ENCODE data around the gene RBM47.
"Not testable (repeated sequence)": the region's sequence is repeated elsewhere in the genome, so short reads cannot be mapped to it uniquely, and the experiment has no call there.

The RBM47 gene

GRCh38 chr4:40562208-40562607, 67.5 kb downstream of the RBM47 start:
- no peak for DNase-seq (ENCODE audit: low read depth)

- not testable (repeated sequence) for DNase-seq (ENCODE audit: low read depth)
Observed at GRCh38 chr4:40561543-40562177, 68.0 kb downstream of the RBM47 start.

- no peak for DNase-seq (ENCODE audit: low read depth)
Observed at GRCh38 chr4:40559585-40560465, 69.8 kb downstream of the RBM47 start.

- peak; percentile 97 for DNase-seq (ENCODE audit: low read depth)
Observed at GRCh38 chr4:40557736-40558135, 71.9 kb downstream of the RBM47 start.

GRCh38 chr4:40555176-40555900, 74.3 kb downstream of the RBM47 start:
- peak; percentile 77 for DNase-seq (ENCODE audit: low read depth)

GRCh38 chr4:40554641-40555040, 75.0 kb downstream of the RBM47 start:
- not testable (repeated sequence) for DNase-seq (ENCODE audit: low read depth)

GRCh38 chr4:40553995-40554394, 75.7 kb downstream of the RBM47 start:
- DNase-seq (ENCODE audit: low read depth) = no peak

GRCh38 chr4:40552536-40552935, 77.1 kb downstream of the RBM47 start:
- DNase-seq (ENCODE audit: low read depth) = no peak

- DNase-seq (ENCODE audit: low read depth) = peak; percentile 74
Observed at GRCh38 chr4:40551568-40552136, 78.0 kb downstream of the RBM47 start.

GRCh38 chr4:40550948-40551462, 78.7 kb downstream of the RBM47 start:
- DNase-seq (ENCODE audit: low read depth) = peak; percentile 73

GRCh38 chr4:40550196-40550595, 79.5 kb downstream of the RBM47 start:
- DNase-seq (ENCODE audit: low read depth) = no peak

- peak; percentile 65 for DNase-seq (ENCODE audit: low read depth)
Observed at GRCh38 chr4:40548256-40548655, 81.4 kb downstream of the RBM47 start.

GRCh38 chr4:40547789-40548132, 81.9 kb downstream of the RBM47 start:
- DNase-seq (ENCODE audit: low read depth) = peak; percentile 53

- DNase-seq (ENCODE audit: low read depth) = peak; percentile 62
Observed at GRCh38 chr4:40546969-40547788, 82.5 kb downstream of the RBM47 start.

GRCh38 chr4:40546506-40546905, 83.2 kb downstream of the RBM47 start:
- no peak for DNase-seq (ENCODE audit: low read depth)

GRCh38 chr4:40545487-40545886, 84.2 kb downstream of the RBM47 start:
- not testable (repeated sequence) for DNase-seq (ENCODE audit: low read depth)

- DNase-seq (ENCODE audit: low read depth) = no peak
Observed at GRCh38 chr4:40544221-40544620, 85.4 kb downstream of the RBM47 start.

GRCh38 chr4:40540800-40541199, 88.9 kb downstream of the RBM47 start:
- DNase-seq (ENCODE audit: low read depth) = no peak

GRCh38 chr4:40536032-40536431, 93.6 kb downstream of the RBM47 start:
- no peak for DNase-seq (ENCODE audit: low read depth)

GRCh38 chr4:40531636-40532023, 98.0 kb downstream of the RBM47 start:
- DNase-seq (ENCODE audit: low read depth) = no peak

- DNase-seq (ENCODE audit: low read depth) = no peak
Observed at GRCh38 chr4:40530961-40531635, 98.6 kb downstream of the RBM47 start.

All from amniotic epithelial cell (primary cell).